ENCODE measurements around the gene PPP2CA. TPM values are rescaled to one million over a fixed set of nuclear protein-coding genes. Genes with fewer than 3 reads are reported as not detected.

Gene PPP2CA
- total RNA-seq, 1 experiment from 2014 or later: 178 TPM

GRCh38 chr5:134149571-134150303 is 76.1 kb downstream of the PPP2CA start:
- ChIA-PET CTCF (interaction anchor here (1.0 to 5.1 kb wide), 4 partner anchors 110 to 437 kb away, joined by 3 to 46 read pairs (median 7); no protein-coding TSS in a partner anchor), POLR2A (interaction anchor here (1.4 kb wide), 1 partner anchor 9 kb away, joined by 3 read pairs; no protein-coding TSS in a partner anchor)
- H3K27me3 Mint-ChIP-seq (ENCODE audit: low read depth): no peaks in the 10 kb centered on the region
- H3K27ac Mint-ChIP-seq: 0 out of 2 replicates have a peak overlapping the region, but pooled peaks have one; percentile 14
- no peak overlapping the region for H3K4me3 Mint-ChIP-seq
- H3K36me3 Mint-ChIP-seq: peaks cover 30% of the 10 kb centered on the region
- DNase-seq (ENCODE audit: low spot score): no peak
- ATAC-seq: no peak
- H3K4me1 Mint-ChIP-seq: no peaks in the 10 kb centered on the region
- no peaks in the 10 kb centered on the region for H3K9me3 Mint-ChIP-seq
- no peak for TF ChIP-seq ELF4 (CRISPR knock-in tag; IDR thresholded peaks at IDR 0.05; ENCODE audit: low read depth)
- TF ChIP-seq GABPB1 (CRISPR knock-in tag; IDR thresholded peaks at IDR 0.05): peak; percentile 67; the same call in 1 of the 2 replicates

GRCh38 chr5:134148986-134149539 is 76.8 kb downstream of the PPP2CA start:
- Mint-ChIP-seq H3K36me3 (peaks cover 35% of the 10 kb centered on the region), H3K9me3 (no peaks in the 10 kb centered on the region), H3K4me3 (no peak overlapping the region), H3K27ac (no peak overlapping the region), H3K4me1 (no peaks in the 10 kb centered on the region), H3K27me3 (ENCODE audit: low read depth) (no peaks in the 10 kb centered on the region)
- no peak for ATAC-seq
- ChIA-PET POLR2A (no interaction called here), CTCF (interaction anchor here (1.1 to 5.1 kb wide), 2 partner anchors 105 to 110 kb away, joined by 3 to 46 read pairs; no protein-coding TSS in a partner anchor)
- TF ChIP-seq E2F1 (CRISPR knock-in tag; IDR thresholded peaks at IDR 0.05): no peak
- TF ChIP-seq AR (CRISPR knock-in tag; IDR thresholded peaks at IDR 0.05): no peak
- no peak for TF ChIP-seq ZSCAN18 (CRISPR knock-in tag; IDR thresholded peaks at IDR 0.05)
- no peak for TF ChIP-seq HMGA2 (CRISPR knock-in tag; IDR thresholded peaks at IDR 0.05)
- no peak for TF ChIP-seq KAT7 (CRISPR knock-in tag; IDR thresholded peaks at IDR 0.05; ENCODE audit: borderline replicate concordance)
- TF ChIP-seq USF1 (CRISPR knock-in tag; IDR thresholded peaks at IDR 0.05): no peak
- TF ChIP-seq AFF4 (CRISPR knock-in tag; IDR thresholded peaks at IDR 0.05; ENCODE audit: borderline replicate concordance): no peak
- TF ChIP-seq ESRRA (CRISPR knock-in tag; IDR thresholded peaks at IDR 0.05; ENCODE audit: borderline replicate concordance): no peak
- no peak for TF ChIP-seq ZNF232 (CRISPR knock-in tag; IDR thresholded peaks at IDR 0.05)
- TF ChIP-seq ZNF121 (CRISPR knock-in tag; IDR thresholded peaks at IDR 0.05): no peak
- no peak for TF ChIP-seq IRF1 (CRISPR knock-in tag; IDR thresholded peaks at IDR 0.05)
- no peak for DNase-seq (ENCODE audit: low spot score)

All from WTC11 (cell line).